ENCODE data around the gene DLX3.
"Not testable (repeated sequence)": the region's sequence is repeated elsewhere in the genome, so short reads cannot be mapped to it uniquely, and the experiment has no call there.

The DLX3 gene

DNA sequence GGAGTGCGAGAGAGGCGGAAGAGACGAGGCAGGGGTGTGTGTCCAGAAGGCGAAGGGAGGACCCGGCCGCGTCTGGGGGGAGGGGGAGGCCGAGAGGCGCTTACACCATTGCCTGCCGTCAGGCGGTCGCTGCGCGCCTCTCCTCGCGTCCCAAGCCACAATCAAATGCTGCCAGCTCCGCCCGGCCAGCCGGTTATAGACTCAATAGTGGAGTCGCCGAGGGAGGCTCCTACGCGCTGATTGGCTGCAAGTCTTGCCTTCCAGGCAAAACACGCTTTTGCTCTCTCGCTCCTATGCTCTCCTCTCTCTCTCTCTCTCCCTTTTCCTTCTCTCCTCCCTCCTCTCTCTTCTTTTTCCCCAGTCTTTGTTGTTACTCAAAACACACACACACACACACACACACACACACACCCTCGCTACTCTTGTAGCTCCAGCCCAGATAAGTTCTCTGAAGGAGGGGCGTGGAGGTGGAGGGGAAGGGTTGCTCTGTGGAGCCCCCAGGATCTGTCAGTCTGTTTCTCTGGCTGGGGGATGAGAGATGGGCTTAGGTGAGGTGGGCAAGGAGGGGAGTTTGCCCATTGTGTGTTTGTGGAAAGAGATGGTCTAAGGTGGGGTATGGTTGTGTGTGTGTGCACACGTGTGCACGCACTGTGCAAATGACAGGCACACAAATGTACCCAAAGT lies at the start of gene DLX3:
Gene DLX3, minus strand, starts transcription at position 170 of the 684 bp plus-strand sequence. CDS start 226 bp downstream, outside the sequence.
- peak; percentile 84 for DNase-seq (ENCODE audit: low read depth)

DNA sequence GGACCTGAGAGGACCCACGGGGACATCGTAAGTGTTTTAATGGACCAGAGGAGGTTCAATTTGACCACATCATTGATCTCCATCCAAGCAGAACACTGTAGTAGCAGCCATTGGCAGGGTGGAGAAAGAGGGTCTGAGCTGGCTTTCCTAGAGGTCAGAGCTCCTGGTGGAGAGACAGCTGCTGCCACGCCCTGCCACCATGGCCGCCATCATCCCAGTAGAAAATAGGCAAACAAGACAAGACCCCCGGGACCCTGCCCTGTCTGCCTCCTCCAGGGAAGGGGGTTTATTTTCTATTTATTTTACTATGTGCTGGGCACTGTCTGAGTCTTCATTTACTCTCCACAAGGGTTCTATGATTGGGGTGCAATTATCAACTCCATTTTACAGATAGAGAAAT lies 49.5 kb upstream of the DLX3 start:
- no peak for DNase-seq (ENCODE audit: low read depth)

DNA sequence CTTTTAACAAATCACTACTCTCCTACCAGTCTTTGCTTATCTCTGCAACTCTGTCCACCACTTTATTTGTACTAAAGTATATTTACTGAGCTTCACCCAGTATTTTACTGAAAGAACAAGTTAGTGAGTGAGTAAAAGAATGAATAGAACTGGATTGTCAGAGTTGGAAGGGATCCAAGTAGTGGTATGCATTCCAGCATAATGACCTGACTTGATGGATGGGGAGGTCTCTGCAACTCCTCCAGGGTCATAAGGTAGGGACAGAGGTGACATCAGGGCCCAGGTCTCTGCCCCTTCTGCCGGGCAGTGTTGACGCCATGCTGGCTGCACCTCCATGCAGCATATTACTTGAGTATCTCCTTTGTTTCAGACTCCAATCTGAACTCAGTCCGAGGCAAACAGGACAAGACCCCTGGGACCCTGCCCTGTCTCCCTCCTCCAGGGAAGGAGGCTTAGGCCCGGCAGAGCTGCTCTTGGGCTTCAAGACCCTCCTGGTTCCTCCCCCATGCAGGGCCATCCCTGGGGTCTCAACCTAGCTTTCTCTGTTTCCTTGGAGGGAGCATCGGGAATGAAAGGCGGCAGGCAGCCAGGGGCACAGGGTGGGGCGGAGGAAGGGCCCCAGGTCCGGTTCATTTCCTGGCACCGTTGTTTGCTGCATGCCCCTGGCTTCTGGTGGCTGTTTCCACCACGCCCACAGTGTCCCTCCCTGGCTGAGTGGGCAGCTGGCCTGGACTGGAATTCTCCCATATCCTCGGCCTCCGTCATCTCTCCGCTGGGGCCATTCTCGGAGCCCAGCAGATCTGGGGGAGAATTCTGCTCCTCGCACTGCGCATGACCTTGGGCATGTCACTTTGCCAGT lies 48.5 kb upstream of the DLX3 start:
- peak; percentile 64 for DNase-seq (ENCODE audit: low read depth)

DNA sequence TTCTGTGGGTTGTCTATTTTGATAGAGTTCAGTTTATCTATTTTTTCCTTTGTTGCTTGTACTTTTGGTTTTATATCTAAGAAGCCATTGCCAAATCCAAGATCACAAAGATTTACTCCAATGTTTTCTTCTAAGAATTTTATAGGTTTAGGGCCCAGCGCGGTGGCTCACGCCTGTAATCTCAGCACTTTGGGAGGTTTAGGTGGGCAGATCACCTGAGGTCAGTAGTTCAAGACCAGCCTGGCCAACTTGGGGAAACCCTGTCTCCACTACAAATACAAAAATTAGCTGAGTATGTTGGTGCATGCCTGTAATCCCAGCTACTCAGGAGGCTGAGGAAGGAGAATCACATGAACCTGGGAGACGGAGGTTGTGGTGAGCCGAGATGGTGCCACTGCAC lies 47.2 kb upstream of the DLX3 start:
- DNase-seq (ENCODE audit: low read depth) = no peak

DNA sequence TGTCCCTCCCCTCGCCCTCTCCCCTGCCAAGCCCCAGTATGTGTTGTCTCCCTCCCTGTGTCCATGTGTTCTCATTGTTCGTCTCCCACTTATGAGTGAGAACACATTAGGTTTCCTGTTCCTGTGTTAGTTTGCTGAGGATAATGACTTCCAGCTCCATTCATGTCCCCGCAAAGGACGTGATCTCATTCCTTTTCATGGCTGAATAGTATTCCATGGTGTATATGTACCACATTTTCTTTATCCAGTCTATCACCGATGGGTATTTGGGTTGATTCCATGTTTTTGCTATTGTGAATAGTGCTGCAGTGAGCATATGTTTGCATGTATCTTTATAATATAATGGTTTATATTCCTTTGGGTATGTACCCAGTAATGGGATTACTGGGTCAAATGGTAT lies 45.5 kb upstream of the DLX3 start:
- DNase-seq (ENCODE audit: low read depth) = not testable (repeated sequence)

DNA sequence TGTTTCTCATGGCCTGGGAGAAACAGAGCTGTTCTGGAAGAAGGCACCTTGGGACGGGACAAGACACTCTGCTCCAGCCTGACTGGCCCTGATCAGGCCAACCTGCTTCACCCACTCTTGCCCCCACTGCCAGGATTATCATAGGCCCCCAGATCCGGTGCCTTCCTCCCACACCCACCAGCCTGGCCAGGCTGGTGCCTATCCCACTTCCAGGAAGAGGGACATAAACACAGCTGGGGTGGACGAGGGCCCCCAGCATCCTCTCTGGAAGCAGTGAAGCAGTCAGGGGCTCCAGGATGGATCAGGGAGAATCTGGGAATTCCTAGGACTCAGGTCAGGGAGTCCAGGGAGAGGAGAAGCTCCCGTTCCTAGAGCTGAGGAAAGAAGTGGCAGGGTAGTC lies 44.0 kb upstream of the DLX3 start:
- DNase-seq (ENCODE audit: low read depth) = no peak

DNA sequence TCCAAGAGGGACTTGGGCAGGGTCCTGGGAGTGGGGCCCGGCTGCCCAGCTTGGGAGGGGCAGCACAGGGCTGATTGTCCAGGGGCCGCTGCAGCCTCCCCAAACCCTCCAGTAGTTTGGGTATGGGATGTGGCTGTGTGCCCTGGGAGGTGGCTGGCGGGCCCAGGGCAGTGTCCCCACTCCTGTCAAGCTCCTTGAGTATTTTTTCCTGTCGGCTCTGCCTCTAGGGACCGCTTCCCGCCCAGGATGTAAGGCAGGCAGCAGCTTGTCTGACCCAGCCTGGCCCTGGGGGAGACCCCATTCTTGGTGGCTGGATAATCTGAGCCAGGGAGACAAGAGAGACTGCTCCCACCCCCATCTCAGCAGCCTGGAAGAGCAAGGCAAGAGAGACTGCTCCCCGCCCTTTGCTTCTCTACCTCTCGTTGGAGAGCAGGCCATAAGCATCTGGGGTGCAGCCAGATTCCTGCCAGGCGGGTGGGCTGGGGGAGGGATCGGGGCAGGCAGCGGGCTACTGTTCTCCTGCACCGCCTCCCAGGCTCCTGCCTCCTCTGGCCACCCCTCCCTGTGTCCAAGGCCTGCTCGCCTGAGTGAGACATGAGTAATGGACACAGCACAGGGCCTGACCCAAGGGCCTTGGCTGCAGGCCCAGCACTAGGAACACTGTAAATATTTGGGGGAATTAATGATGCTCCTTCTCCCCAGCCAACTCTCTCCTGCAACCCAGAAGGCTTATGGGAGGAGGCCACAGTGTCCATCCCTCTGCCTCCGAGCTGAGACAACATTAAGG lies 42.5 kb upstream of the DLX3 start:
- DNase-seq (ENCODE audit: low read depth) = peak; percentile 94

DNA sequence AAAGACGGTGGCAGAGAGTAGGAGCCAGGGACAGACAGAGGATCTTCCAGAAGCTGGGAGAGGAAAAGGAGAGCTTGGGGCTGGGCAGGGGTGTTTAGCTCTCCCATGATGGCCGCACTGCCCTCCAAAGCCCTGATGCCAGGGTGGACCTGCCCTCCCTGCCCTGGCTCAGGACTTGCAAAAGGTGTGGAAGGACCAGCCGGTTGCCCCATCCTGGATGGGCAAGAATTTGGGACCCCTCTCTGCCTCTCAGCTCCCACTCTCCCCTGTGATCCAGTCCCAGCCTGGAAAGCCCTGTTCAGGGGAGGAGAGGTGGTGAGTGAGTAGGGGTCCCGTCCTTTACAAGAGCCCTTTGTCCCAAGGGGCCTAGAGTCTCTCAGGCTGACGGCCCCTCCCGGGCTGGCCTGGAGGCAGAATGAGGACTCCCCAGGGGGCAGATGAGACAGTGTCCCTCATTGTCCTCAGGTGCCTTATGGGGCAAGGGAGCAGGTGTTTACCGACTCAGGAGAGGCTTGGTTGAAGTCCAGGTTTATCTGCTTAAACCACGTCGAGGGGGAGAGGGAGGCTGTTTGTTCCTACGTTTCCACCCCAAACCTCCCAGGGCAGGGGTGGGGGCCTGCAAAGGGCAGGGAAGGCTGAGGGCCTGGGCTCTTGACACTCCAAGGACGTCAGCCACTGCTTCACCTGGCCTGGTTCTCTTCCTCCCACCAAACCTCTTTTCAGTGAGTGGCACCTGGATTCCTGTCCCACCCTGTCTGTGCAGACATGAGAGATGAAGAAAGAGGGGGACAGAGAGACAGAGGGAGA lies 41.6 kb upstream of the DLX3 start:
- no peak for DNase-seq (ENCODE audit: low read depth)

DNA sequence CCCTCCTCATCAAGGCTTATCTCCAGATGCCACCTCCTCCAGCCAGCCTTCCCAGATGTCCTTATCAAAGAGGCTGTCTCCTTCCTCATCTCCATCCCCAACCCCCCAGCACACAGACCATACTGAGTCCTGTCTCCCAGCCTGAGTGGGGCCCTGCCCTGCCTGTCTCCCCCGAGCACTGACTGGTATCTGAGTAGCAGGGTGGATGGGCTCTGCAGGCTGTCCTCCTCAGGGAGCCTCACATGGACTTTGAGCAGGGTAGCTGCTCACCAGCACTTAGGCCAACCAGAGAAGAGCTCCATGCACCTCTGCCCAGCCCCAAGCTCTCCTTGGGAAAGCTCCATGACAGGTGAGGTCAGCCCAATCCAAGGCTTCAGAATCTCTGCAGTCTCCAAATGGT lies 40.9 kb upstream of the DLX3 start:
- DNase-seq (ENCODE audit: low read depth) = no peak

DNA sequence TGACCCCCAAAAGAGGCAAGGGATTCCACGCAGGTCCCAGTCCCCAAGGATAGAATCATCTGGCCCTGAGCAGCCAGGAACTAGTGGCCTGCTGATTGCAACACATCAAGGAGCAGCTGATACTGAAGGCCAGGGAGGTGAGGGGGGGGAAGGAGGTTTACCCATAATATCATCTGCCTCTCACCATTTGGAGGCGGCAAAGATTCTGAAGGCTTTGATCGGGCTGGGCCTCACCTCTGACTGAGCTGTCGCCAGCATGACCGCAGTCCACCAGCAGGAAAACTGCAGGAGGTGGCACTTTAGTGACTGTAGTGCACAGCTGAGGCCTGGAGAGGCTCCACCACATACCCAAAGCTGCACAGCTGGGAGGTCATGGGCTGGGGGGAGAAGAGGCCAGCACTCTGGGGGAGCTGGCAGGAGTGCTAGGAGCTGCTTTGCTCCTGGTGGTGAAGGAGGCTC lies 40.4 kb upstream of the DLX3 start:
- DNase-seq (ENCODE audit: low read depth) = no peak

DNA sequence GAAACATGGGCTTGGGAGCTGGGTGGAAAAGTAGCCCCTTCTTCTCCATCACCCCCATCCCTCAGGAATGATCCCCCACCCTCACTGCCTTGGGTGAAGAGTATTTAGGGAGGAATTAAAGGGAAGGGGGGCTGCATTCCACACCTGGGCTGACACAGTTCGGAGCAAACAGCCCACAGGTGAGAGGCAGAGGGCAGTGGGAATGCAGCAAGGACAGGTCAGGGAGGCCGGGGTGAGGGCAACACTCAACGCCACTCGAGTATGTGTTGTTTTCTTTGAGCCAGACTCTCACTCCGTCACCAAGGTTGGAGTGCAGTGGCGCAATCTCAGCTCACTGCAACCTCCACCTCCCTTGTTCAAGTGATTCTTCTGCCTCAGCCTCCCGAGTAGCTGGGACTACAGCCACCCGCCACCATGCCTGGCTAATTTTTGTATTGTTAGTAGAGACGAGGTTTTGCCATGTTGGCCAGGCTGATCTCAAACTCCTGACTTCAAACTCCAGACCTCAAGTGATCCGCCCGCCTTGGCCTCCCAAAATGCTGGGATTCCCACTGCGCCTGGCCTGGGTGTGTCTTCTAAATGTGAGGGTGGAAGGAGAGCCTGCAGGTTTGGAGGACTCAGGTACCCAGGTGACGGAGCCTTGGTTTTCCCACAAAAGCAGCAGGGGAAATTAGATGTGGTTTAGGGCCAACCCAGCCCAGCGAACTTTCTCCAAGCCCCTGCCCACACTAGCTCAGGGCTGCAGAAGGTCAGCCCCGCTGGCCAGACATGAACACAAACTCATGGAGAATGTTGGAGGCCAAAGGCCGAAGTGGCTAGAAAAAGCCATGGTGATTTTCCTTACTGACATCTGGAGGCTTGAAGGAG lies 39.7 kb upstream of the DLX3 start:
- no peak for DNase-seq (ENCODE audit: low read depth)

DNA sequence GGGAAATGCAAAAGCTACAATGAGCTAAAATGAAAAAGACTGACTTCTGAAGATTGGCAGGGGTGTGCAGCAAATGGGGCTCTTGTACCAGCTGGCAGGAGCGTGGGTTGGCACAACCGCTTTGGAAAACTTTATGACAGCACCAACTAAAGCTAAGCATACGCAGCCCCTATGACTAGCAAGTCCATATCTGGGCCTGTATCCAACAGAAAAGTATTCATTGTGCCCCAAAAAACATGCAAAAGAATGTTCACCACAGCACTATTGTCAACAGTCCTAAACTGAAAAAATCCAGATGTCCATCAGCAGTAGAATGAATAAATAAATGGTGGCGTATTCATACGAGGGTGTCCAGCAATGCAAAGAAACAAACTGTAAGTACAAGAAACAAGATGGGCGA lies 38.3 kb upstream of the DLX3 start:
- DNase-seq (ENCODE audit: low read depth) = peak; percentile 69

DNA sequence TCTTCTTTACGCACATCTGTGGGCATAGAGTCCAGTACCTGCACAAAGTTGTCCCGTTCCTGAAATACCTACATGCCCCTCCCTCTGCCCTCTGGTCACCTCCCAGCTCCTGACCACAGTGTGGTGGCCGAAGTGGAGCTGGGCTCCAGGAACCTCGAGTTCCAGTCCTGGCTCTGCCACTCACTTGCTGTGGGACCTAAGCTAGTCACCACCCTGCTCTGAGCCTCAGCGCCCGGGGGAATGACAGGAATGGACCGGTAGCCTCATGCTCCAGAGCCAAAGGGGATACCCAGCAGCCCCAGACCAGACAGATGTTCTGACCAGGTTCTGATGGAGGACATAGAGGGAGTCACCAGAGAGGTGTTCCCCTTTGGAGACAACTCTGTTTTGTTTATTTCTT lies 34.2 kb upstream of the DLX3 start:
- DNase-seq (ENCODE audit: low read depth) = no peak

DNA sequence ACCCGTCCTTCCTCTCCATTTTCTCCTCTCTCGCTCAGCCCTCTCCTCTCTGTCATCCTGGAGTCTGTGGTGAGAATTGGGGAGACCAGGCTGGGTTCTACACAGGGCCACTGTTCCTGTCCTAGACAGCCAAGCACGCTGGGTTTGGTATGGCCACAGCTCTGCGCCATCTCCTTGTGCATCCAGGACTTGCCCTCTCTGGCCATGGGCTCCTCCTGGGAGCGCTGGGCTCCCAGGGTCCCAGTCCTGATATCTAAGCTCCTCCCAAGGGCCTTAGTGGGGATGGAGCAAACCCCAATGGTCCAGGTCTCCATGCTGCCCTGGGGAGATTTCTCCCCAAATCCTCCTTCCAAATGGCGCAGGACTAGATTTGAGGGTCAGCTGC lies 33.7 kb upstream of the DLX3 start:
- no peak for DNase-seq (ENCODE audit: low read depth)

DNA sequence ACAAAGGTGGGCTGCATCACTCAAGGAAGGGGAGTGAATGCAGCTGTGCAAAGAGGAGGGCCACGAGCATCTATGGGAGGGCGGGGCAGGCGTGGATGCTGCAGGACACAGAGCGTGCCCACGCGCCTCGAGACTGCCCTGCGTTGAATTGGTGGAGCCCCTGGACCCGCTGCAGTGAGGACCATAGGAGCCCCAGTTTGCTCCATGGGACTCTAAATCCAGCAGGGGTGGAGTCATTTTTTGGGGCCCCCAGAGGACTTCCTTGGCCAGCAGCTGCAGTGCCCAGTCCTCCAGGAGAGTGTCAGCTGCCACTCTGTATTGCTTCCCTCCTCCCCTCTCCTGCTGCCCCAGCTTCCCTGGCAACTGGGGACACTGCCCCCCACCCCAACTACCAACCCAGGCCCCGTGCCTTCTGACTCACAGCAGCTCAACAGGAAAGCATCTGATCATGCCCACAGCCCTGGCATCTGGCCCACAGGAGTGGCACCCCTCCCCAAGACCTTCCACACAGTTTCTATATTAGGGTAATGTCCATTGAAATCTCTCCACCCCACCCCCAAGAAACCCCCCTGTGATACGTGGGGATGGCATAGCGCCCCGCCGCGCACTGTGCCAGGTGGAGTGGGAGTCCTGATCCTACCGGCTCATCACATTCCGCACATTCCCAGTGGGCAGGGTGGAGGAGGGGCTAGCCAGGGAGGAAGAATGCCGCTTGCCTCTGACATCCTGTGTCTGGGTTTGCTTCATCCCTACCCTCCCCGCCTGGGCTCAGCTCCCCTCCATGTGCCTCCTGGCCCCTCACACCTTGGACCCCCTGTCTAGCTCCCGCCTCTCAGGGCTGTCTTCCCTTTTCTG lies 33.1 kb upstream of the DLX3 start:
- peak; percentile 80 for DNase-seq (ENCODE audit: low read depth)

DNA sequence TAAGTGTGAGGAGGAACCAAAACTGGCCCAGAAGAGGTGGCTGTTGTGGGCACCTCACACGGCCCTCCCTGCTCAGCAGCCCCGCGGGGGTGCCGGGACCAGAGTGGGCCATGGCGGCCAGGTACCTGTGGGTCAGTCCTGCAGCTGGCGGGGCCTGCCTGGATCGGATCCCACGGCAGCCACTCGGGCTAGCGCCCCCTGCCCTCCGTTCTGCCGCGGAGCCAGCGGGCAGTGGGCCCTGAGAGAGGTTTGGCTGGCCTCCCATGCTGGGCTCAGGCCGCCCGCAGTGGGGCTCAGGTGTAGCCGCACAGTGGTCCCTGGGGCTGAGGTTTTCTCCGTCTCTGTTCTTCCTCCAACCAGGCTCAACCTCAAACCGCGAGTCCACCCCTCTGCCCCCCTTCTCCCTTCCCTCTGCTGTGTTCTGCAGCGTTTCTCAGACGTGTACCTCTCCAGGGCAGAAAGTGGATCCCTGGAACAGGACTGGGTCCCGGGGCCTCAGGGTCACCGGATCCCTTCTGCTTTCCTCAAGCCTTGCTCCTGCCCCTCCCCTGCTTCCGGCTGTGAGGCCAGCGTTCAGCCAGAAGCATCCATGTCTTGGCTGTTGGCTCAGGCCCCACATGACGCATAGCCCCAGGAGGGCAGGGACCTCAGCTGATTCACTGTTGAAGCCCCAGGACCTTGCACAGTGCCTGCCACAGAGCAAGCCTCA lies 32.3 kb upstream of the DLX3 start:
- DNase-seq (ENCODE audit: low read depth) = peak; percentile 98

DNA sequence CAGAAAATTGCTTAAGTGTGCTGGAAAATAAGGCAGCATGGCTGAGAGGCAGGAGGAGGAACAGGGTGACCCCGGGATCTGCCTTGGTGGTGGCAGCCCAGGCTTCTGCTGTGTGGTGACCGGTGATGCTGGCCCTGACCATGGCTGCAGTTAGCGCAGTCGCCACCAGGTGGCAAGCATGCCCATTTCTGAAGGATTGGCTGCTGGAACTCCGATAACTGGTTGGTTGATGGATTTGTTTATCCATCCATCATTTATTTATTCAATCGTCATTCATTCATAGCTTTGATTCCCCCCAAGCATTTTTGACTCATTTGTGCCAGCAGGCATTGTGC lies 31.8 kb upstream of the DLX3 start:
- DNase-seq (ENCODE audit: low read depth) = peak; percentile 87

DNA sequence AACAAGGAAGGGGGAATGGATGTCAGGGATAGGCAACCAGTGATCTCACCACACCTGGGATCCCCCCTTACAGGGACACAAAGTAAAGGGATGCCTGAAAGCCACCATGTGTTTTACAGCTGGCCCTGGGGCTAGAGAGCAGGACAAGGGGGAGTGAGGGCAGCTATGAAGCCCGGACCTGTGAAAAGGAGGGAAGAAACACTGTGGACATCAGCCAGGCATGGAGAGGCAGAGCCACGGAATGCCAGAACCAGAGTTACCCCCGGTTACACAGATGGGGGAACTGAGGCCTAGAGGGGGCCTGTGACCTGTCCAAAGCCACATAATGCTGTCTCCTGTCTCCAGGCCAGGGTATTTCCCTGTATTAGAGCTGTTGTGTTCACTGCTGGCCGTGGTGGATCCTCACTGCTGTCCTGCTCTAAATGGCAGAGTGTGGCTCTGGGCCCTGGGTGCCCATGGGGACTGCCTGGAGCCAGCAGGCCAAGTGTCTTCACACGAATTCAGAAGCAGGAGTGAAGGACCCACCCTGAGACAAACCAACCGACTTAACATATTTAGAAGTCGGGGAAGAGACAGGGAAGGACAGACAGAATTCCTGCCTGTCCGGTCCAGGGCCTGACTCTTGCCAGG lies 31.1 kb upstream of the DLX3 start:
- no peak for DNase-seq (ENCODE audit: low read depth)

DNA sequence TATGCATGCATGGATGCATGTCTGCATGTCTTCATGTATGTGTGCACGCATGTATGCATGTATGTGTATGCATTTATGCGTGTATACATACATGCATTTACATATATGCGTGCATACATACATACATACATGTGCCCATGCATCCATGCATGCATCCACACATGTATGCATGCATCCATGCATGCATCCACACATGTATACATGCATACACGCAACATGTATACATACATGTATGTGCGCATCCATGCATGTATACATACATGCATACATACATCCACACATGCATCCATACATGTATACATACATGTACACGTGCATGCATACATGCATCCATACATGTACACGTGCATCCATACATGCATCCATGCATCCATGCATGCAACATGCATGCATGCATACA lies 29.8 kb upstream of the DLX3 start:
- DNase-seq (ENCODE audit: low read depth) = no peak
